NOMO-1 treated with dmso at 0.1 percent for 144 hours (cell line): ENCODE results near the gene PARP16.
"Not testable (repeated sequence)": the region's sequence is repeated elsewhere in the genome, so short reads cannot be mapped to it uniquely, and the experiment has no call there.

ENCODE experiments used
- DNase-seq: peaks from one replicate; lab custom pipeline; 2025; ENCODE audit not compliant: unreplicated experiment; lab: John Stamatoyannopoulos, UW

PARP16 gene

DNA sequence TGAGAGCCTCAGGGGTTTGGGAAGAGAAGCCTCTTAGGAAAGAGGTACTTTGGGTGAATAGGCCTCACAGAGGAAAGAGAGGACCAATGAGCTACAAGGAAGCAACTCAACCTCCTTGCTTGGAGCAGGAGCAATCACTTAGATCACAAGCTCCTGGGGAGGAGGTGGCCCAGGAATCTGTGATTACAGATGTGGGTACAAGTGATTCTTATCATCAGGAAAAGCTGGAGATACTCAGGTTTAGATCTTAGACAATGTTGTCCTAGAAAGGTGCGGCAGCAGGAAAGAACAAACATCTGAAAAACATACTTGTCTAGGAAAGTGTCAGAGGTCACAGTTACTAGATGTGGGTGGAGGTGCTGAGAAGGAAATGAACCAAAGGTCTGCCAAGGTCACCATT is 8.2 kb downstream of the PARP16 start:
- no peak for DNase-seq

DNA sequence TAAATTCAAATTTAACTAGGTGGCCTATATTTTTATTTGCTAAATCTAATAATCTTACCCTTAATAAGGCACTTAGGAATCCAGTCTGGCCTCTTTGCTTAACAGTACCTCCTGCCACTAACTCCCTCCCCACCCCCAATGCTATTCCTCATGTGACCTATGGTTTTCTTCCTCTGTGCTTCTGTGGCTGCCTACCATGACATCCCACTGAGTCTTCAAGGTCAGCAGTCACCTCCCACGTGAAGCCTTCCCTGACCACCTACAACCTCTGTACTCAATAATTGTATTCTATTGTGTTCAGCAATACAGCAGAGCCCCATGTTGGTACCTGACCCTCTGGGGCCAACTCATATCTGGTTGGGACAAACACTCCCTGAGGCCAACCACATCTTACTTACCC is 9.7 kb downstream of the PARP16 start:
- DNase-seq, result no peak

DNA sequence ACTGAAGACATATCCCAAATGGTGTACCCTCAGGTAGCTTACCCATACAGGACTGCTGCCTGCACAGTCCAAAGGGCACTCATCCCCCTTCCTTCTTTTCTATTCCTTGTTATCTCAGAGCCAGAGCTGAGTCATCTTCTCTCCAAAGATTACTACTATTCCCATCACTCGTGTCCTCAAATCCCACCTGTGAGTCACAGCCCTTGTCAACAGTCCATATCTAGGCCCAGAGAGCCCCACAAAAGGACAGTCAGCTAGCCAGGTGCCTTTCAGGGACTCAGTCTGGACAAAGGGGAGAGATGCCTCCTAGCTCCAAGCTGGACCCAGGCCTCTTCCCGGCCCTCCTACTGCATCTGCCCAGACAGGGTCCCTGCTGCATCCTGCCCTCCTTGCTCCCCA is 11.0 kb downstream of the PARP16 start:
- DNase-seq, result no peak

DNA sequence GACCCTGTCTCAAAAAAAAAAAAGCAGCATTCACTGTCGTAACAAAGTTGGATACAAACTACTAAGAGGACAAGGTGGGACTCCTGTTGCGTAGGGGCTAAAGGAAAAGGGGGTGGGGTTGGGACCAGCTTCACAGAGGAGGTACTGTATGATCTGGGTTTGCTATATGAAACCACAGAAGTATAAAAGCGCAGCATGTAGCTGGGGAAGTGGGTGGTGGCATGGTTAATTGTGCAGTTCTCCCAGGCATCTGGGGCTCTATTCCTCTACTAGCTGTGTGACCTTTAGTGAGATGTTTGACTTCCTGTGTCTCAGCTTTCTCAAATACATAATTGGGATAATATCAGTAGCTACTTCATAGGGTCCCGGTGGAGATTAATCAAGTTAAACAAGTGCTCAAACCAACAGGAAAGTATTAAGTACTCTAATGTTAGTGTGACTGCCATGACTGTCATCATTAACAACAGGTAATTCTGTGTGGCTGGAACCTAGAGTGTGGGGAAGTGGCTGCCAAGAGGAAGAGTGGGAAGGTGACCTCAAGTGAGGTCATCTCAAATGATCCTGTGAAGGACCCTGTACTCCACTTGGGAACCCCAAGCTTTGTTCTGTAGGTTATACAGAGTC is 11.5 kb downstream of the PARP16 start:
- no peak for DNase-seq

DNA sequence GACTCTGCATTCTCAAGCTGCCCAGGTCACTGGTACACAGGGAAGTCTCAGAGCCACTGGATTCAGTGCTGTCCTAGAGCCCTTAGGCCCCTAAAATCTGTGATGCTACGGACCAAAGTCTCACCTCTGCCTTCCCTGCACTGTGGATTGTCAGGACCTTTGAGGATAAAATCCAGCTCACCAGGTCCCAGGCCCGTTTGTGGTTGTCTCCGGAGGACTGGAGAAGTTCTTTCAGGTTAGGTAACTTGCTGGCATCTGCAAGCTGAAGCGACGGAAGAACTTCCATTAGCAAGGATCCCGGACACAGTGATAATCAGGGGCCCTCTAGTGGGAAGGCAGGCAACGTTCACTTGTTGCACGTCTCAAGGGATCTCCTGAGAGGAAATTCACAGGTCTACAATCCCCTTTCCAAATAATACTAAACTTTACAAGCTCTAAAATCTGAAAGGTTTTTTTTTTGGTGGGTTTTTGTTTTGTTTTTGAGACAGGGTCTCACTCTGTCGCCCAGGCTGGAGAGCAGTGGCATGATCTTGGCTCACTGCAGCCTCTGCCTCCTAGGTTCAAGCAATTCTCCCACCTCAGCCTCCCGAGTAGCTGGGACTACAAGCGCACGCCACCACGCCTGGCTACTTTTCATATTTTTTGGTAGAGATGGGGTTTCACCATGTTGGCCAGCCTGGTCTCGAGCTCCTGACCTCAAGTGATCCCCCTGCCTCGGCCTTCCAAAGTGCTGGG is 15.7 kb downstream of the PARP16 start:
- not testable (repeated sequence) for DNase-seq

DNA sequence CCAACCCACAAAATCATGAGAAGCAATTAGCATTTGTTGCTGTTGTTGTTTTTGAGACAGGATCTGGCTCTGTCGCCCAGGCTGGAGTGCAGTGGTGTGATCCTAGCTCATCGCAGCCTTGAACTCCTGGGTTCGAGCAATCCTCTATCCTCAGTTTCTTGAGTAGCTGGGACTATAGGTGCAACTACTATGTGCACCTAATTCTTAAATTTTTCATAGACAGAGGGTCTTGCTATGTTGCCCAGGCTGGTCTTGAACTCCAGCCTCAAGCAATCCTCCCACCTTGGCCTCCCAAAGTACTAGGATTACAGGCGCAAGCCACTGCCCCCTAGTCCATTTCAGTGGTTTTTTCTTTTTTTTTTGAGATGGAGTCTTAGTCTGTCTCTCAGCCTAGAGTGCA is 18.3 kb downstream of the PARP16 start:
- no peak for DNase-seq

DNA sequence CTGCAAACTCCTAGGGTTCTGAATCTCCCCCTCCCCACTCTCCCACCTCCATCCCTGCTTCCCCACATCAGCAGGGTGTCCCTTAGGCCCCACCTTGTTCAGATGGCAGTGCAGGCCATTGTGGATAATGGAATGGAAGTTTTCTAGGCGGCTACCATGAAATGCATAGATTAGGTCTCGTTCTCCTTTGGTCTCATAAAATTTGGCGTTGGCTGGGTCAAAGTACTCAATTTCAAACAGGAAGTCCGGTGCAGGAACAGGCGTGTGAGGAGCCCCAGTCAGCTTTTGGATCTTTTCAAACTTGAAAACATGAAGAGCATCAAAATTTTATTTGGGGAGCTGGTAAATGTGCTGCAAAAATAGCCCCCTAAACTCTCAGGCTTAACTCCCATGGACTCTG is 20.2 kb downstream of the PARP16 start:
- no peak for DNase-seq

DNA sequence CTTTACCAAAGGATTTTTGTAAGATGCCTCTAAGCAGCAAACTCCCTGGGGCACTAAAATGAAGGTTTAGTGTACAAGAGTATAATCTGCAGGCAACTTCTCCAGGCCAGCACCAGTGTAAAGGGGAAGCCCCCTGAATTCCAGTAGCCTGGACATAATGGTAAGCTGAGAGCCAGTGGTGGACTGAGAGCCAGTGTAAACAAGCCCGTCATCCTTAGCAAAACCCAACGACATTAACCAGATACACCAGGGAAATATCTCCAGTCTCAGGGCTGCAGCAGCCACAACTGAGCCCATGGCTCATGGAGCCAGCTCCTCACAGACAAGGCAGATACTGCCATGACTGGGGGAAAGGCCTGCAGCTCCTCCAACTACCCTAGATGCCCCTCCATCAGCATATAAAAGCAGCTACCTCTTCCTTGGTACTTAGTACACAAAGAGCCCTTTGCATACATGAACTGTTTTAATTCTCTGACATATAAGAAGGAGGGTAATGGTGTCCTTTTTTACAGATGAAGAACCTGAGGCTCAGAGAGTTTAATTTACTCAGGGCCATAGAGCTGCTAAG is 21.7 kb downstream of the PARP16 start:
- no peak for DNase-seq

DNA sequence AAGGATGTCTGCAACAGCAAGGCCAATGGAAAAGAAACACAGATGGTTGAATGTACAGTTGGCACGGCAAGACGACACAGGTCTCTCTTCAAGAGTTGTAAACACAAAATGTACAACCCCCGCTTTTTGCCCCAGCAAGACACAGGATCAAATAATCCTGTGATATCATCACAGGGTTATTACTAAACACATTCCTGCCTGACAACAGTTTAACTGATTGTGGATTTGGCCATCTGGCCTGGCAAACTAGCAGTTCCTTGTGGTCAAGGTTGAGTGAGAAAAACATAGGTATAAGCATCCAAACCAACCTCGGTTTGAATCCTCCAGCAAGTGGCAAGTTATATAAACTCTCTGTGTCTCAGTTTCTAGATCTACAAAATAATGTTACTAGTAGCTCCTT is 23.4 kb downstream of the PARP16 start:
- DNase-seq, result no peak

DNA sequence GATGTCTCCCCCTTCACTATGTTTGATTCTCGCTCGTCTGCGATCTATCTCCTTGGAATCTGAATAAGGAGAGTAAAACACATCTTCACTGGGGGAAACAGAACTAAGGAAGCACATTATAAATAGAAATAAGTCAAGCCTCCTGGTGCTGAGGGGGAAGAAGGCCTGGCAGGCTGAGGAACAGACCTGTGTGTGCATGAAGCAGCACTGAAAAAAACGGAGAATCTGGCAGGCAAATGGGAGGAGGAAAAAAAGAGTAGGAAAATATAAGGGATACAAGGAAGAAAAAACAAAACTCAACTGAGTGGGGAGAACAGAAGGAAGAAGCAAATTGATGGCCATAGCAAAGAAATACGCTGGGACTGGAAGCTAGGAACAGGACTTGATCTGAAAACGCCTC is 25.7 kb downstream of the PARP16 start:
- DNase-seq, result no peak

DNA sequence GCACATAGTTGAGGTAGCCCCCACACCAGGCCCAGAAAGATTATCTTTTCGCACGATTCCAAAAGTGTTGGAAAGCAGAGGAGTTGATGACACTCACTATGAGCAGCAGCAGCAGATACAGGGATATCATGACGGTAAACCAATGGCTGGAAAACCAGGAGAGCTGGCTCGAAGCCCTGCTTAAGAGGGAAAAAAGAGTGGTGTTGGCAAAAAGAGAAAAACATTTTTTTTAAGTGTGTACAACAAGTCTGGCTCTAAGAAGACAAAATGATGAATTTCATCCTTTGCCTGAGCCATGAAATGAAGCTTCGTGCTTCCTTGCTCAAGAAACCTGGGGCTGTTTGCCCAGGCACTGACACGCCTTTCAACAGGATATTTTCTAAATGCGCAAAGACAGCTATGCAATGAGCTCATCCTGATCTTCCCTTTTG is 27.3 kb downstream of the PARP16 start:
- no peak for DNase-seq

DNA sequence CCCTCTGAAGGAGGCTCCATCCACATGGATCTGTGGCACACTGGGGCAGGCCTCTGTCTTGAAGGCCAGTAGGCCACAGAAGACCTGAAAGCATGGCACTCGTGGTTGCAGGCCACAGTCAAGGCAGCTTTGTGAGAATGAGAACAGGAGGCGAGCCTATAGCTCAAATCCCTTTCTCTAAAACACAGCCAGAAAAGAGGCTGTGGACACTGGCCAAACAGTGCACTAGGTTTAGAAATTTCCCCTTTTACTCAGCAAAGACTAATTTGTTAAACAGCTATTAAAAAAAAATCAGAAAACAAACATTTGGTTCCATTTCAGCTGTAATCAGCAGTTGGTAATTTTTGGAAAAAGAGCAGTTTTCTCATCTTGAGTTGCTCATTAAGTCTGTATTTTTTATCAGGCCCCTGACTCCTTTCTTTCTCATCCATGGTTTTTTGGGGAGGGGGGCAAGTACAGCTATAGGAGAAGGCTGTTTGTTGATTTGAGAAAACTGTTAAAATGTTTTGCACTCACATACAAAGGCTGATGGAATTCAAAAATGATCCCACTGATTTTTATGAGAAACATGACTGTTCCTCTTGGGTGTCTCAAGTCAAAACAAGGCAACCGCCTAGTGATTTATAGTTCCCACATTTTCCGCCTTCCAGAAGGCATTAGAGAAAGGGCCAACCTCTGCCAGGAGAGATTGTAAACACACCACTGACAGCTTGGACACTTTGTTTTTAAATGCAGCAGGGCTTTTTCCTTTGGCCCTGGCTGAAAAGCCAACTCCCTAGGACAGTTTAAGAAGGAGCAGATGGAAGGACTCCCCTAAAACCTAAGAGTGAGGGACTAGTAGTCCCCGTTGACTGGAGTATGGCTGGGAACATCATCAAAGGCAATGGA is 28.1 kb downstream of the PARP16 start:
- DNase-seq, result no peak

DNA sequence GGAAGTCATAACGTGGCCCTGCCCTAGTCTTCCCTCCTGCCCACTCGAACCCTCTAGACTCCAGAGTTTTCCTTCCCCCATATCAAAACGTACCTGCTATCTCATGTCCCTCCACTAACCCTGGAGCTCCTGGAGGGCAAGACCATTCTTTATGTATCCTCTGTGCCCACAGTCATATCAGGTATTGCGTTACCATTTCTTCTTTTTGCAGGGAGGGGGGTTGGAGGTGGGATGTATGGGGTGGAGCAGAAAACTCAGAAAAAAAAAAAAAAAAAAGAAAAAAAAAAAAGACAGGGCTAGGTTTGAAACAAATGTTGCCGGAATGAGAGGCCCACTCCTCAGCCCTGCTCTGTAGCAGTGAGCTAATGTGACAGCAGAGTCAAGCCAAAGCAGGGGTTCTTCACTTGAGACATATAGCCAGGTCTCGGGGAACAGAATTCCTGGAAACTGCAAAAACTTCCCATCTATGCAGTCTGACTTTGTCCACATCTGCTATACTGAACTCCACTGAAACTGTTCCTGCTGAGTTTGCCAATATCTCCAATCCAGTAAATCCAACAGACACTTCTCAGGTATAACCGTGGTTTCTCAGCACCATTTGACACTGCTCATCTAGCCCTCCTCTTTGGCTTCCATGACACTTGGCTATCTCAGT is 31.1 kb downstream of the PARP16 start:
- DNase-seq, result no peak

DNA sequence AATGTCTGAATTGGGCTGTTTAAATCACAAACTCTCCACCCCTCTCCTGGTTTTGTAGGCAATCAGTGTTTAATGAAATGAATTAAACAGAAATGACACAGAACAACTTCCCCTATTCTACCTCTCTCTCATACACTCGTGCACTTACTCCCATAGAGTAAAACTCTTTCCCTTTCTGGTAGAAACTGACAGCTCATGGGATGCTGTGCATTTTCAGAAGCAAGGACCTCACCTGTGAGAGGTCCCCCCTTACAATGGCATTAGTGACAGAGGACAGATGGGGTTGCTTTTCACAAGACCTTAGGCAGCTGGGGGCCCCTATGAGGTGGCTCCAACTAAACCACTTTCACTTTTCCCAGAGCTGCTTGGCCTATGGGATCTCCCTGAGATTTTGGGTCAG is 31.9 kb downstream of the PARP16 start:
- no peak for DNase-seq

DNA sequence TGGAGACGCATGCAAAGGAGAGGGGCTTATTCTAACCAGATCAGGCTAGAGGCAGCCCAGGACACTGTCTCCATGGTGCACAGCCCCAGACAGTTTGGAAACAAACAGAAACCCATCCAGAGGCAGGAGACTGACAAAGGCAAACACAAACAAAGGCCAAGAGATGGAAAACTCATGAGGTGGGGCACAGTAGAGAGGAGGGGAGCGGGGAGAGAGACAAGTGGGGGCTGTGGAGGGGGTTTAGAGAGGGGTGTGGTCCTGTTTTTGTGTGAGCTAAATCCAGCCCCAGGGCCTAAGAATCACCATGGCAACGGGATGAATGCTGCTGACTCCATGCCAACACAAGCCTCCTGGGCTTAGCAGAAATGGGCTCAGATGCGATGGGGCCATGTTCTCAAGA is 32.3 kb downstream of the PARP16 start:
- no peak for DNase-seq

DNA sequence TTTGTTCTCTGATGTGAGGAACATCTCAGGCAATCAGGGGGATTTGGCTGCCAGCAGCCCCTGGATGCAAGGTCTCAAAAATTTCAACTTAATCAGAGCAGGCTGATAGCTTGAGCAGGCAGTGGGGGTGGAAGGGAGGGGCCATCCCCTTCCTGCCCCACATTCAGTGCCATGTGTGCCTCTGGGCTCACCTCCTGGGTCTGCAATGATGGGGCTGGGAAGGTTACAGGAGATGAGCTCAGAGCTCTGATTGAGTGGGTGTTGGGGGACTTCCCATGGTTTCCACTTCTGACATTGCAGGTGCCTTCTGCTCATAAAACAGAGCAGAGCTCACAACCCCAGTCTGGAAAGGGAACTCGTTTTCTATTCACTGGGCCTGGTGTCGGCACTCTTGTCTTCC is 37.0 kb downstream of the PARP16 start:
- no peak for DNase-seq

DNA sequence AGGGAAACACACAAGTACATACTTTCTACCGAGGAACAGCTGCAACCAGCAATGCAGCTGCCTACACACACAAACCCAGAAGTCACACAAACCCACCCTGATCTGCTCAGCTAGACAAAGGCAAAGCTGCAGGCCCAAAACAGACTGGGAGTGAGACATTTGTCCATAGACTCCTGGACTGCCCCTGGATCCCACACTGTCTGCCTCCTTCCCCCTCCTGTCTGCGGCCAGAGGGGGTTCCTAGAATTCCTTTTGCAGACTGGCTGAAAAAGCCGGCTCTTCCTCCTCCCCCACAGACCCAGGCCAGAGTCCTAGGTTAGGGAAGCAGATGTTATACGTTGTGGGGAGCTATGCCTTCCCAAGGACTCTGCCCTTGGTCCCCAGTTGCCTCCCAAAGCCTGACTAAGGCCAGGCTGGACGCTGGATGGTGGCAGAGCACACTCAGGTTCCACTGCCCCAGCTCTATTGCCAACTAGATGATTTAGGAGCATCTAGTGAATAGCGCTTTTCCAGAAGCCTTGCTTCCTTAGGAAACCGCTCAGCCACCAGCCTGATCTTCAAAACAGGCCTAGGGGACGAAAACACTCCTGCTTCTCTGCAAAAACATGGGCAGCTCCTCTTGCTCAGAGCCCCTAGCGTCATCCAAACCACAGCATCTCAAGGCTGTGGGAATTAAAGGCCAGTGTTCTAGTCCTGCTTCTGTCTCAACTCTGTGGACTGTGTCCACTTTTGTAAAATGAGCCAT is 38.0 kb downstream of the PARP16 start:
- DNase-seq, result no peak

DNA sequence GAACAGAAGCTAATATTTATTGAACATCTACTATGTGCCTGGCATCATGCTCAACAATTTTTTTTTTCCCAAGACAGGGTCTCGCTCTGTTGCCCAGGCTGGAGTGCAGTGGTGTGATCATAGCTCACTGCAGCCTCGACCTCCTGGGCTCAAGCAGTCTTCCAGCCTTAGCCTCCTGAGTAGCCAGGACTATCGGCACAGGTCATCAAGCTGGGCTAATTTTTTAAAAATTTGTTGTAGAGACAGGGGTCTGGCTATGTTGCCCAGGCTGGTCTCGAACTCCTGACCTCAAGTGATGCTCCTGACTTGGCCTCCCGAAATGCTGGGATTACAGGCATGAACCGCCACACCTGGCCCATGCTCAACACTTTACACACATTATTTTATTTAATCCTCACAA is 39.7 kb downstream of the PARP16 start:
- DNase-seq, result no peak

DNA sequence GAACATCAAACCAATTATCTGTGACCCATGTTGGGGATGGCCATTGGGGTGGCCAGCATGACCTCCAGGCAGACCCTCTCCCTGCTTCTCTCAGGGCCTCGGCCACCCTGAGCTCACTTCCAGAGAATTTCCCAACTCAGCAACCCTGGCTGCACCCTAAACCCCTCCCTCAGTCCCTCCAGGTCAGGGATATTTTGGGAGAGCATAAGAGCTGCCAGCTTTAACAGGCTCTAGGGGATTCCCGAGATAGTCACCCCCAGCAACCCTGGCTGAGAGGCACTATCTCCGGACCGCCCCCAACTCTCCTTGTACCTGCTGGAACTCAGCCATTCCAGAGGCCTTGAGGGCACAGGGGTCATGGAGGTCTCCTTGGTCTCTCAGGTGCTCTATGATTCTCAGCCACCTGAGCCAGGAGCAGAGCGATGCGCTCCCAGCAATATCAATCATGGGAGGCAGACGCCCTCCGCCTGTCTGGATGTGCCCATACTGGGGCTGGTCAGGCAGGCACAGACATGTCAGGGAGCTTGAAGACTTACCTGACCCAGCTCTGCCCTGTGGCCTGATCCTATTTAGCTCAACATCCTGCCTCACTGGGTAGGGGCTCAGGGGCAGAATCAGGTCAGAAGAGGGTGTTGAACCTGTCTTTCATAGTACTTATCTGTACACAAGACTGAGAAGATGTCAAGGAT is 40.5 kb downstream of the PARP16 start:
- no peak for DNase-seq
